NB4 (cell line): ENCODE data around the gene CNPY3.

ENCODE experiments used
- MYC ChIP-seq: IDR thresholded peaks from 2 replicates; pipeline ENCODE4 v1.6.1; 2011; ENCODE audit warnings: low read depth, low read length
- POLR2A ChIP-seq: IDR thresholded peaks from 2 replicates; pipeline ENCODE4 v1.6.1; 2011; ENCODE audit warnings: mild to moderate bottlenecking; ENCODE audit not compliant: insufficient read length; ENCODE audit errors: extremely low read depth
- TF ChIP-seq, protein P1 (sequence below): IDR thresholded peaks from one replicate; pipeline ENCODE4 v1.5.1; 2012; ENCODE audit warnings: low read depth, low read length
- TF ChIP-seq, protein P2 (sequence below): IDR thresholded peaks from 2 replicates; pipeline ENCODE4 v1.6.1; 2011; ENCODE audit warnings: low read depth, low read length

DNA sequence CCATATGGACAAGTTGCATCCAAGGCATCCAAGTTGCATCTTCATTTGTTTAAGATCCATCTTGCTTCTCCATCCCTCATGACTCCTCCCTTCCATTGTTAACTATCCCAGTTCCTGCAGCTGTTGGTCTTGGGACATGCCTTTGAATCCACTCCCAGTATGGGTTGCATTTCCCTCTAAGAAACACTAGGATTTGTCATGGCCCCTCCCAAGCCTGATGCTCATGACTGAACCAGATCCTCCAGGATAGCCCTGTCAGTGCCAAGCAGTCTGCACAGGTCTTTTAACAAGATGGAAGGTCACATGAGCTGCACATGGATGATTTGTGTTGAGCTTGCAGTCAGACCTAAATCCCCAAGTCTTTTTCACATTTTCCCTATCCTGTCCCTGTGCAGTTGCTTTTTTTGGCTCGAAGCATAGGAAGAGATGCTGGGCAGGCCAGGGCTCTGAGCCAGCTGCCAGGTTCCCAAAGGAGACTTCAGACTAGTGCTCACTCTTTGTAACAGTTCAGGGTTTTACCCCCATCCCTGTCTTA is 59.3 kb downstream of the CNPY3 start:
- TF ChIP-seq, protein P1, sequence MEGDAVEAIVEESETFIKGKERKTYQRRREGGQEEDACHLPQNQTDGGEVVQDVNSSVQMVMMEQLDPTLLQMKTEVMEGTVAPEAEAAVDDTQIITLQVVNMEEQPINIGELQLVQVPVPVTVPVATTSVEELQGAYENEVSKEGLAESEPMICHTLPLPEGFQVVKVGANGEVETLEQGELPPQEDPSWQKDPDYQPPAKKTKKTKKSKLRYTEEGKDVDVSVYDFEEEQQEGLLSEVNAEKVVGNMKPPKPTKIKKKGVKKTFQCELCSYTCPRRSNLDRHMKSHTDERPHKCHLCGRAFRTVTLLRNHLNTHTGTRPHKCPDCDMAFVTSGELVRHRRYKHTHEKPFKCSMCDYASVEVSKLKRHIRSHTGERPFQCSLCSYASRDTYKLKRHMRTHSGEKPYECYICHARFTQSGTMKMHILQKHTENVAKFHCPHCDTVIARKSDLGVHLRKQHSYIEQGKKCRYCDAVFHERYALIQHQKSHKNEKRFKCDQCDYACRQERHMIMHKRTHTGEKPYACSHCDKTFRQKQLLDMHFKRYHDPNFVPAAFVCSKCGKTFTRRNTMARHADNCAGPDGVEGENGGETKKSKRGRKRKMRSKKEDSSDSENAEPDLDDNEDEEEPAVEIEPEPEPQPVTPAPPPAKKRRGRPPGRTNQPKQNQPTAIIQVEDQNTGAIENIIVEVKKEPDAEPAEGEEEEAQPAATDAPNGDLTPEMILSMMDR: no peak
- TF ChIP-seq POLR2A (no peak), MYC (no peak)
- TF ChIP-seq, protein P2, sequence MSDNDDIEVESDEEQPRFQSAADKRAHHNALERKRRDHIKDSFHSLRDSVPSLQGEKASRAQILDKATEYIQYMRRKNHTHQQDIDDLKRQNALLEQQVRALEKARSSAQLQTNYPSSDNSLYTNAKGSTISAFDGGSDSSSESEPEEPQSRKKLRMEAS: no peak
